Body of pancreas (tissue), 4 donors: ENCODE measurements around the gene HHAT. TPM values are rescaled to one million over a fixed set of nuclear protein-coding genes. Genes with fewer than 3 reads are reported as not detected.

Experiments used
- ATAC-seq: fragments of 150-250 bp; one replicate; pipeline ENCODE4 v1.9.1; 2016
- DNase-seq, 4 donors: peaks; one replicate each; pipeline ENCODE4 v3.0.0-alpha.2; 2019
- H3K27ac ChIP-seq, 4 donors: fragments of 200-600 bp; sonication (generic); 1 replicate in 3 of 4; 2 replicates in 1 of 4; pipeline versions ENCODE4 v1.5.1 to v1.6.1; 2016 to 2019; ENCODE audit warnings: mild to moderate bottlenecking in 1 of 4, mixed read lengths in 1 of 4, moderate library complexity in 1 of 4
- H3K27me3 ChIP-seq, 2 donors: fragments of 200-600 bp; sonication (generic); one replicate each; pipeline ENCODE4 v1.6.0; 2016; ENCODE audit warnings: mild to moderate bottlenecking in 1 of 2
- H3K36me3 ChIP-seq, 2 donors: fragments of 200-600 bp; sonication (generic); replicated peaks in 1 of 2; 2 replicates each; pipeline ENCODE4 v1.5.1; 2016; ENCODE audit warnings: low read depth in 2 of 2; ENCODE audit not compliant: insufficient read depth in 1 of 2
- H3K4me1 ChIP-seq: fragments of 200-600 bp; sonication (generic); one replicate; pipeline ENCODE4 v1.6.0; 2016
- H3K4me3 ChIP-seq, 2 donors: fragments of 200-600 bp; sonication (generic); 1 replicate in 1 of 2; 2 replicates in 1 of 2; pipeline ENCODE4 v1.5.1; 2016 to 2019
- H3K9me3 ChIP-seq, 3 donors: fragments of 200-600 bp; sonication (generic); 1 replicate in 2 of 3; 2 replicates in 1 of 3; pipeline ENCODE4 v1.5.1; 2016
- POLR2A ChIP-seq, 3 donors: fragments of 450-650 bp; IDR thresholded peaks; one replicate each; pipeline ENCODE4 v1.6.1; 2016; ENCODE audit warnings: antibody characterized with exemption in 3 of 3, mild to moderate bottlenecking in 2 of 3
- WGBS, 2 donors: methylation state at CpG; one replicate each; pipeline ENCODE4 v1.1.5; 2017; 5-methylcytosine and 5-hydroxymethylcytosine counted together
- intact Hi-C: fragments of 100-400 bp; cut with DNase I; formaldehyde crosslinking; loops from one replicate; pipeline ENCODE4 v1.15.1; 2023
- total RNA-seq, 2 donors: library from RNA; depleted of rRNA; stranded (reverse); fragments of >200 nt; gene quantifications; one replicate each; pipeline ENCODE4 v1.1.0, GENCODE V29; 2016
- TF ChIP-seq, protein P1 (sequence below), 7 experiments: fragments of 450-650 bp in 4 of 7; fragments of 200-600 bp in 3 of 7; sonication (generic) in 3 of 7; IDR thresholded peaks; one replicate each; pipeline ENCODE4 v1.5.1; 2016 to 2019; ENCODE audit warnings: antibody characterized with exemption in 7 of 7

HHAT gene
- total RNA-seq, 2 donors from 2014 or later = 4.4 to 19.4 TPM

DNA sequence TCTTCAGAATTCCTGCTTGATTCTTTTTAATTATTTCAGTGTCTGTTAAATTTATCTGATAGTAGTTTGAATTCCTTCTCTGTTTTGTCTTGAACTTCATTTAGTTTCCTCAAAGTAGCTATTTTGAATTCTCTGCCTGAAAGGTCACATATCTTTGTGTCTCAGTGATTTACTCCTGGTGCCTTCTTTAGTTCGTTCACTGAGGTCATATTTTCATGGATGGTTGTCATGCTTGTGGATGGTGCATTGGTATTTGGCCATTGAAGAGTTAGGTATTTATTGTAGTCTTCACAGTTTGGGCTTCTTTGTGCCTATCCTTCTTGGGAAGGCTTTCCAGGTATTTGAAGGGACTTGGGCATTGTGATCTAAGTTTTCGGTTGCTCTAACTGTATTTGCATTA lies 267.9 kb downstream of the HHAT start:
- TF ChIP-seq, protein P1, sequence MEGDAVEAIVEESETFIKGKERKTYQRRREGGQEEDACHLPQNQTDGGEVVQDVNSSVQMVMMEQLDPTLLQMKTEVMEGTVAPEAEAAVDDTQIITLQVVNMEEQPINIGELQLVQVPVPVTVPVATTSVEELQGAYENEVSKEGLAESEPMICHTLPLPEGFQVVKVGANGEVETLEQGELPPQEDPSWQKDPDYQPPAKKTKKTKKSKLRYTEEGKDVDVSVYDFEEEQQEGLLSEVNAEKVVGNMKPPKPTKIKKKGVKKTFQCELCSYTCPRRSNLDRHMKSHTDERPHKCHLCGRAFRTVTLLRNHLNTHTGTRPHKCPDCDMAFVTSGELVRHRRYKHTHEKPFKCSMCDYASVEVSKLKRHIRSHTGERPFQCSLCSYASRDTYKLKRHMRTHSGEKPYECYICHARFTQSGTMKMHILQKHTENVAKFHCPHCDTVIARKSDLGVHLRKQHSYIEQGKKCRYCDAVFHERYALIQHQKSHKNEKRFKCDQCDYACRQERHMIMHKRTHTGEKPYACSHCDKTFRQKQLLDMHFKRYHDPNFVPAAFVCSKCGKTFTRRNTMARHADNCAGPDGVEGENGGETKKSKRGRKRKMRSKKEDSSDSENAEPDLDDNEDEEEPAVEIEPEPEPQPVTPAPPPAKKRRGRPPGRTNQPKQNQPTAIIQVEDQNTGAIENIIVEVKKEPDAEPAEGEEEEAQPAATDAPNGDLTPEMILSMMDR (IDR thresholded peaks at IDR 0.05) = no peak
- no peak for TF ChIP-seq POLR2A (IDR thresholded peaks at IDR 0.05)
- Histone ChIP-seq H3K4me1 (no peaks in the 10 kb centered on the region), H3K27ac (no peak overlapping the region), H3K27me3 (no peaks in the 10 kb centered on the region), H3K36me3 (no peaks in the 10 kb centered on the region), H3K4me3 (no peak overlapping the region), H3K9me3 (no peaks in the 10 kb centered on the region)
- intact Hi-C loops = no loop called here
- ATAC-seq (no peak), DNase-seq (no peak)
- 69 to 77% methylated on average over 2 of the region's 2 CpGs for WGBS, 2 donors

DNA sequence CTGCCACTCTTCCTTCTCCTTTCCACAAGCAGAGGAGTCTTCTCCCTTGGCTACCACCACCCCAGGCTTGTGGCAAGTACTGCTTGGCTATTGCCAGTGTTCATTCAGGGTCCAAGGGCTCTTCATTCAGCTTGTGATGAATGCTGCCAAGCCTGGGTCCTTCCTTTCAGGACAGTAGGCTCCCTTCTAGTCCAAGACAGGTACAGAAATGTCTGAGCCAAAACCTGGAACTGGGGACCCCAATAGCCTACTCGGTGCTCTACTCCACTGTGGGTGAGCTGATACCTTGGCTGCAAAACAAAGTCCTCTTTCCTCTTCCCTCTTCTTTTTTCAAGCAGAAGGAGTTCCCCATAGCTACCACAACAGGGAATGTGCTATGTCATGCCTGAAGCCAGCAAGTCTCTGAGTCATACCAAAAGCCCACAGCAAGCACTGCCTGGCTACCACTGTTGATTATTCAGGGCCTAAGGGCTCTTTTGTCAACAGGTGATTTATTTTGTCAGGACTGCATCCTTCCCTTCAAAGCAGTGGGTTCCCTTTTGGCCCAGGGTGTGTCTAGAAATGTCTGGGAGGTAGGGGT lies 268.9 kb downstream of the HHAT start:
- no peaks in the 10 kb centered on the region for H3K36me3 ChIP-seq
- no peak for TF ChIP-seq POLR2A (IDR thresholded peaks at IDR 0.05)
- TF ChIP-seq, protein P1 (IDR thresholded peaks at IDR 0.05) = no peak
- 50 to 56% methylated on average over 1 of the region's 1 CpG for WGBS, 2 donors
- H3K4me3 ChIP-seq = no peak overlapping the region
- no peaks in the 10 kb centered on the region for H3K9me3 ChIP-seq
- DNase-seq (no peak), ATAC-seq (no peak)
- no peaks in the 10 kb centered on the region for H3K27me3 ChIP-seq
- intact Hi-C loops = no loop called here
- no peaks in the 10 kb centered on the region for H3K4me1 ChIP-seq
- H3K27ac ChIP-seq = no peak overlapping the region

DNA sequence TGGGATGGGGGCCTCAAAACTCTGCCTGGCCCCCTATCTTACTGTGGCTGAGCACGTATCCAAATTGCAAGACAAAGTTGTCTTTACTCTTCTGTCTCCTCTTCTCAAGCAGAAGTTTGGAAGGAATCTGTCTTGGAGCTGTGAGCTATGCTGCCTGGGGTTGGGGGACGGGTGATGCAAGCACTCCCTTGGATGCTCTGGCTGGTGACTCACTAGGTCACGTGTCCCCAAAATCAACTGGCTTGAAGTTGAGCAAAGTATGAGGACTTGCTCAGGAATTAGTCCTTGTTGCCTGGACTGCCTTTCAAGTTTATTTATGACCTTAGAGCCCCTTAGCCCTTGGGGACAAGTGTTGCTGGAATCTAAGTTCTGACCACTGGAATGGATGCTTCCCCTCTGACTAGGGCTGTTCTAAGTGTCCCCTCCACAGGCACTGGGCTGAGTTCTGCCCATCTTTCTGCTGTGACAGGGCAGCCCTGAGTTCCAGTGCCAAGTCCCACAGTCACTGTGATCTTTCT lies 269.5 kb downstream of the HHAT start:
- H3K4me1 ChIP-seq = no peaks in the 10 kb centered on the region
- WGBS, 2 donors = 68 to 100% methylated on average over 2 to 3 of the region's 3 CpGs
- no peaks in the 10 kb centered on the region for H3K9me3 ChIP-seq
- ATAC-seq (peak; percentile 68), DNase-seq (peak in 3 of 4 donors; percentile 20 to 54 (median 26))
- H3K27ac ChIP-seq = no peak overlapping the region
- no peaks in the 10 kb centered on the region for H3K36me3 ChIP-seq
- H3K4me3 ChIP-seq = no peak overlapping the region
- intact Hi-C loops = no loop called here
- H3K27me3 ChIP-seq = no peaks in the 10 kb centered on the region
- TF ChIP-seq, protein P1 (IDR thresholded peaks at IDR 0.05) = no peak
- TF ChIP-seq POLR2A (IDR thresholded peaks at IDR 0.05) = no peak

DNA sequence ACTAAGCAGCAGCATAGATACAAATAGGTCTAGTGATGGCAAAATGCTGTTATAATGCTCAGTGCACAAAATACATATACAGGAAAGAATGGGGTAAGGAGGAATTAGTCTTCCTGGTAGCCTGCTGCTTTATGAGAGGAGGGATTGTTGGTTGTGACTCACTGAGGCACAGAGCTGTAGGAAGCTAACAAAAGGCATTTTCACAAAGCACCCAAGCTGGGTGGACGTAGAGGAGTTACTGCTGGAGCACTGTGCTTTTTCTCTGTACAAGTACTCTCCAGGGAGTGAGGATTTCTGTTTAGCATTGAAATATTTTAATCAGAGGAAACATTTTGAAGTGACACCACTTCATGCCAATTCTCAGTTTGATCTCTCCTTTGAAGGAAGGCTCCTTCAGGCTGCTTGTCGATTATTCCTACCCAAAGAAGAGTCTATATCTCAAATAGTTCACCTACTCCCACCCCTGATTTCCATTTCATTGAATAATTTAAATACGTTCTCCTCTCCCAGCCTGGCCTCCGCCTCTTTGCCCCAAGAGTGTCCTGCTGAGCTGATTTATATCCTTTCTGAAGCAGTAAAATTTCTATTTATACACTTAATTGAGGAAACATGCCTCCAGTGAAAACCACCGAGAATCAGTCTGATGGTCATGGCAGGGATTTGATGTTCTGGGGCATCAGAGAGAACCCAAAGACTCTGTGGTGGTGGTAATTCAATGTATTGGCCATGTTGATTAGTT lies 271.9 kb downstream of the HHAT start:
- 84 to 89% methylated on average over 5 of the region's 5 CpGs for WGBS, 2 donors
- Histone ChIP-seq H3K9me3 (no peaks in the 10 kb centered on the region), H3K36me3 (no peaks in the 10 kb centered on the region), H3K4me3 (no peak overlapping the region), H3K27ac (no peak overlapping the region), H3K27me3 (no peaks in the 10 kb centered on the region), H3K4me1 (no peaks in the 10 kb centered on the region)
- ATAC-seq = no peak
- intact Hi-C loops = no loop called here
- DNase-seq = no peak
- TF ChIP-seq, protein P1 (IDR thresholded peaks at IDR 0.05) = no peak
- no peak for TF ChIP-seq POLR2A (IDR thresholded peaks at IDR 0.05)
